Small intestine (tissue), 7 donors: Measurements from ENCODE around the gene UEVLD. TPM values are rescaled to one million over a fixed set of nuclear protein-coding genes. Genes with fewer than 3 reads are reported as not detected.
"Not testable (repeated sequence)": the region's sequence is repeated elsewhere in the genome, so short reads cannot be mapped to it uniquely, and the experiment has no call there.

Experiments
- DNase-seq, 2 donors: peaks; one replicate each; pipeline versions ENCODE4 v3.0.0 to v3.0.0-alpha.2; 2013
- FAIRE-seq: peaks from 2 replicates; lab custom pipeline; 2012; peaks lifted over from hg19 to GRCh38; lab: Jason Lieb, UNC
- H3K27ac ChIP-seq, 3 donors: one replicate each; pipeline ENCODE4 v1.5.1; 2013; ENCODE audit warnings: low read length in 2 of 3, mild to moderate bottlenecking in 2 of 3, control low read depth in 1 of 3, inconsistent platforms in 1 of 3, low read depth in 1 of 3, moderate library complexity in 1 of 3
- H3K27me3 ChIP-seq, 3 donors: one replicate each; pipeline ENCODE4 v1.6.1; 2013; ENCODE audit warnings: low read length in 3 of 3, inconsistent platforms in 1 of 3; ENCODE audit not compliant: control insufficient read depth in 3 of 3, insufficient read depth in 3 of 3
- H3K36me3 ChIP-seq, 3 donors: one replicate each; pipeline ENCODE4 v1.6.1; 2013; ENCODE audit warnings: low read length in 3 of 3, inconsistent platforms in 1 of 3, low read depth in 1 of 3, mild to moderate bottlenecking in 1 of 3, moderate library complexity in 1 of 3; ENCODE audit not compliant: control insufficient read depth in 3 of 3, insufficient read depth in 2 of 3
- H3K4me1 ChIP-seq, 3 donors: one replicate each; pipeline ENCODE4 v1.6.1; 2013; ENCODE audit warnings: low read length in 2 of 3, inconsistent platforms in 1 of 3, low read depth in 1 of 3, mild to moderate bottlenecking in 1 of 3, moderate library complexity in 1 of 3; ENCODE audit not compliant: control insufficient read depth in 3 of 3, insufficient read depth in 2 of 3
- H3K4me3 ChIP-seq, 3 donors: one replicate each; pipeline ENCODE4 v1.5.1; 2013; ENCODE audit warnings: low read length in 3 of 3, control low read depth in 1 of 3, inconsistent platforms in 1 of 3, low read depth in 1 of 3, mild to moderate bottlenecking in 1 of 3, moderate library complexity in 1 of 3
- H3K9me3 ChIP-seq, 2 donors: one replicate each; pipeline ENCODE4 v1.6.1; 2013; ENCODE audit warnings: low read depth in 1 of 2, low read length in 1 of 2; ENCODE audit not compliant: control insufficient read depth in 2 of 2, insufficient read depth in 1 of 2
- WGBS, 3 donors: extraction: QIAGEN DNeasy Blood & Tissue Kit; methylation state at CpG; one replicate each; pipeline ENCODE4 v1.1.7; 2013; 5-methylcytosine and 5-hydroxymethylcytosine counted together
- polyA plus RNA-seq, 4 donors: library from polyadenylated mRNA; stranded (reverse) in 3 of 4; unstranded in 1 of 4; fragments of 200-250 nt in 3 of 4; fragments of 120-200 nt in 1 of 4; gene quantifications; one replicate each; pipeline versions ENCODE4 v1.2.1 to v1.2.3, GENCODE V29; 2013
- donor health status: healthy with polysubstance abuse.
- donor health status: control.
- donor health status: control.
- donor health status: Bipolar disorder and iron deficiency.
- donor health status: healthy.

Gene UEVLD
- polyA plus RNA-seq, 4 donors = 9.2 to 18.3 (median 11.4) TPM

DNA sequence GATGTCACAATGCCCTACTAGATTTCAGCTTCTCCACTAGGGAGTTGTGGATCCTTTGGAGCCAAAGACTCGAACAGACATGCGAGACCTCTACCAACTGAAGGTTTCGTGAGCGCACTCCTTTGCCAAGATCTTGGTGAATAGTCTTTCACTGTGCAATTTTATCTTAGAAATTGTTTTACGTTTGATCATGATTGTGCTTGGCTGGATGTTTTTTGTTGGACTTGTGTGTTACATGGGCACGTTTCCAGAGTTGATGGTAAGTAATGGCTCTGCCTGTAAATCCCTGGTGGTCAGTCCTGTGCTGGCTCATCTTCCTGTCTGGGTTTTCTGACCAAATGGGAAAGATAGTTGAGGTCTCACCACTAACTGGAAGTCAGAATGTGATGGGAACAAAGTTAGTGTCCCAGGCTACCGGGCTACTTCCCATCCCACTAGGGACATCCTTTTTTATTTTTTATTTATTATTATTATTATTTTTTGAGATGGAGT is 11.3 kb upstream of the UEVLD start, which contains the start of gene MISFA:
Gene MISFA (plus strand): TSS at position 51 of the 492 bp plus-strand sequence. CDS start 140 bp downstream, at position 191.
- DNase-seq (no peak), FAIRE-seq (no peak)
- H3K36me3 ChIP-seq = peaks cover 0 to 23% (median 0%) of the 10 kb centered on the region in 3 donors
- H3K4me1 ChIP-seq = no peaks in the 10 kb centered on the region
- H3K27ac ChIP-seq = no peak within 1 kb of the TSS
- 90 to 96% (median 92%) methylated on average over 7 of the region's 7 CpGs for WGBS, 3 donors
- H3K4me3 ChIP-seq = no peak within 1 kb of the TSS
- H3K27me3 ChIP-seq = no peaks in the 10 kb centered on the region
- H3K9me3 ChIP-seq = no peaks in the 10 kb centered on the region

DNA sequence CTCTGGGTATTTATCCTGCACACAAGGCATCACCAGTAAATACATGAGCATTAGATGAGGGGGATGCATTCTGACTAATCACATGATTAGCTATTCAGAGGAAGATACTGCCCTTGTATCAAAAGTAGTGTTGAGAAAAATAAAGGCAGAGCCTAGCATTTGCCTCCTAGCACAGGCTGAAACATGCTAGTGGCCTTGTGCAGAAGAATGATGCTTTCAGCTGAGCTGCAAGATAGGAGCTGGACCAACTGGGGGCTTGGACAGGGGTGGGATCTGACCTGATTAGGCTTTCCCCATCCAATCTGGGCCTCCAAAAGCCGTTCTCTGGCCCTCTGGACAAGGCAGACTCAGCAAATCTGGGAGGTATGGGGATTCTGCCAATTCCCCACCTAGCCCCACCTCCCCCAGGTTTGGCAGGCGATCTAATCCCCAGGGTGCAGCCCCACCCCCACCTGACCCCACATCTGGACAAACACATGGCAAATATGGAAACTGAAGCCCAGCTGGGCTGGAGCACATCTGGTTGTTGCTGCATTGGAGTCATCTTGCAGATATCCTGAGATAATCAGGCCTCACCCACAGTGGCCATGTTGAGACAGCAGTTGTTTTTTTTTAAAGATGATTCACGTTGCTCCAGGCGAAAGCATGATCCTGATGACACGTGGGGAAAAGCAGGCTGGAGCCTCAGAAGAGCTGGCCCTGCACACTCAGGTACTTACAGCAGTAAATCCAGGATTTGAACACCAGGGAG is 6.6 kb upstream of the UEVLD start:
- Histone ChIP-seq H3K27ac (no peak overlapping the region), H3K36me3 (peaks cover 0 to 16% (median 0%) of the 10 kb centered on the region in 3 donors), H3K9me3 (no peaks in the 10 kb centered on the region), H3K4me3 (no peak overlapping the region), H3K27me3 (no peaks in the 10 kb centered on the region), H3K4me1 (peaks cover 0 to 7% (median 4%) of the 10 kb centered on the region in 3 donors)
- DNase-seq (no peak), FAIRE-seq (no peak)
- 63 to 75% (median 63%) methylated on average over 5 of the region's 5 CpGs for WGBS, 3 donors

- Histone ChIP-seq H3K36me3 (peaks cover 0 to 16% (median 0%) of the 10 kb centered on the region in 3 donors), H3K4me1 (peaks cover 0 to 10% (median 6%) of the 10 kb centered on the region in 3 donors)
- not testable (repeated sequence) for FAIRE-seq, H3K4me3 ChIP-seq, H3K27me3 ChIP-seq, H3K9me3 ChIP-seq, H3K27ac ChIP-seq, DNase-seq
- WGBS, 3 donors = 92 to 95% (median 93%) methylated on average over 5 of the region's 5 CpGs
Measured at GRCh38 chr11:18594088-18594487, 5.6 kb upstream of the UEVLD start.

DNA sequence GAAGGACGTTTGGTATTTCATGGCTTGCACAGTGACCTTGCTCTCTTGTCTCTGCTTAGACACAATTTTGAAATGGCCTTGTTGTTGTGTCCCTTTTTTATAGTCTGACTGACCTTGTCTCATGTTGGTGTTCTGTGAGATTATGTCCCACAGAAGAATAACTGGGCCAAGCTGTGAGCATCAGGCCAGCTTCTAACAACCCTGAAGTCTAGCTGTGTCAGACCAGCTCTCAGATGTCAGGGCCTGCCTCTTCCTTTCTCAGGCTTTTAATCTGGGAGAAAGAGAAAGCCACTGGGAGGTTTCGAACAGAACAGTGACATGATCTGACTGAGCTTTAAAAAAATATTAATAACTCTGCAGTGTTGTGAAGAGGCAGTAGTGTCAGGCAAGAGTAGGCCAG is 2.0 kb upstream of the UEVLD start:
- Histone ChIP-seq H3K4me3 (no peak overlapping the region), H3K27me3 (no peaks in the 10 kb centered on the region), H3K27ac (peak overlapping the region in 1 of 3 donors; percentile 45), H3K36me3 (peaks cover 0 to 10% (median 0%) of the 10 kb centered on the region in 3 donors), H3K4me1 (peaks cover 0 to 10% (median 10%) of the 10 kb centered on the region in 3 donors), H3K9me3 (no peaks in the 10 kb centered on the region)
- no peak for FAIRE-seq
- no peak for DNase-seq
- 27 to 50% (median 40%) methylated on average over 2 of the region's 2 CpGs for WGBS, 3 donors

GRCh38 chr11:18581825-18582224 is 6.7 kb downstream of the UEVLD start:
- WGBS, 3 donors = 91 to 95% (median 94%) methylated on average over 1 of the region's 1 CpG
- no peak overlapping the region for H3K27ac ChIP-seq
- no peak overlapping the region for H3K4me3 ChIP-seq
- DNase-seq (no peak), FAIRE-seq (no peak)
- H3K27me3 ChIP-seq = no peaks in the 10 kb centered on the region
- H3K4me1 ChIP-seq = peaks cover 0 to 3% (median 0%) of the 10 kb centered on the region in 3 donors
- peaks cover 0 to 4% of the 10 kb centered on the region in 2 donors for H3K9me3 ChIP-seq
- H3K36me3 ChIP-seq = peaks cover 0 to 8% (median 0%) of the 10 kb centered on the region in 3 donors

DNA sequence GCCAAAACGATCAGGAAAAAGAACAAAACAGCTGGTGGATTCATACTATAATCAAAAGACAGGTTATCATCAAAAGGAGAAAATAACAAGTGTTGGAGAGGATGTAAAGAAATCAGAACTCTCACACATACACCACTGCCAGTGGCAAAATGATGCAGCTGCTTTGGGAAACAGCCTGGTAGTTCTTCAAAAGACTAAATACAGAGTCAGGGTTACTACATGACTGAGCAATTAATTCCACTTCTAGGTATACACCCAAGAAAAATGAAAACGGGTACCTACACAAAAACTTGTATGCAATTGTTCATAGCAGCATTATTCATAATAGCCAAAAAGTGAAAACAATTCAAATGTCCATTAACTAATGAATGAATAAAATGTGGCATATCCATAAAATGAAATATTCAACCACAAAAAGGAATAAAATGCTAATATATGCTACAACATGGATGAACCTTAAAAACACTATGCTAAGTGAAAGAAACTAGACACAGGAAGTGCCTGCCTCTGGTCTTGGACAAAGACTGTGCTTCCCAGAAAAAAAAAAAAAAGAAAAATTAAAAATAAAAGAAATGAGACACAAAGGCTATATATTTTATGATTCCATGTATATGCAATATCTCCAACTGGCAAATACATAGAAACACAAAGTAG is 8.3 kb downstream of the UEVLD start:
- no peak overlapping the region for H3K4me3 ChIP-seq
- WGBS, 3 donors = 79 to 89% (median 86%) methylated on average over 2 of the region's 2 CpGs
- no peak for FAIRE-seq
- no peak overlapping the region for H3K27ac ChIP-seq
- DNase-seq = no peak
- H3K4me1 ChIP-seq = peaks cover 0 to 3% (median 0%) of the 10 kb centered on the region in 3 donors
- H3K9me3 ChIP-seq = peaks cover 0 to 4% of the 10 kb centered on the region in 2 donors
- peaks cover 0 to 7% (median 3%) of the 10 kb centered on the region in 3 donors for H3K36me3 ChIP-seq
- H3K27me3 ChIP-seq = no peaks in the 10 kb centered on the region

GRCh38 chr11:18578975-18579598 is 9.4 kb downstream of the UEVLD start:
- H3K4me1 ChIP-seq = peaks cover 0 to 3% (median 0%) of the 10 kb centered on the region in 3 donors
- 26 to 59% (median 39%) methylated on average over 14 of the region's 14 CpGs for WGBS, 3 donors
- peaks cover 3 to 7% (median 3%) of the 10 kb centered on the region in 3 donors for H3K36me3 ChIP-seq
- H3K9me3 ChIP-seq = peaks cover 0 to 4% of the 10 kb centered on the region in 2 donors
- FAIRE-seq (no peak), DNase-seq (peak; percentile 84 to 87)
- H3K27ac ChIP-seq = peak overlapping the region; percentile 38 to 72 (median 56)
- H3K27me3 ChIP-seq = no peaks in the 10 kb centered on the region
- H3K4me3 ChIP-seq = peak overlapping the region in 2 of 3 donors; percentile 28 to 32

GRCh38 chr11:18575361-18575760 is 13.2 kb downstream of the UEVLD start:
- Histone ChIP-seq H3K36me3 (peaks cover 3 to 20% (median 4%) of the 10 kb centered on the region in 3 donors), H3K9me3 (peaks cover 0 to 4% of the 10 kb centered on the region in 2 donors), H3K4me1 (peaks cover 0 to 3% (median 0%) of the 10 kb centered on the region in 3 donors), H3K27me3 (no peaks in the 10 kb centered on the region), H3K27ac (no peak overlapping the region), H3K4me3 (no peak overlapping the region)
- DNase-seq (no peak), FAIRE-seq (no peak)
- 35 to 44% (median 37%) methylated on average over 1 of the region's 1 CpG for WGBS, 3 donors
